GM10248 (cell line): ENCODE measurements around the gene CPA1.

Experiments used
- CTCF ChIA-PET: fragments of 300-600 bp; sonication (Branson Sonifier 250); formaldehyde crosslinking; extraction: SDS; loops from one replicate; lab custom pipeline; 2021; ENCODE audit warnings: antibody characterized with exemption; lab: Yijun Ruan, JAX
- POLR2A ChIA-PET: fragments of 350-650 bp; sonication (Branson Sonifier 250); formaldehyde crosslinking; extraction: SDS; loops from one replicate; lab custom pipeline; 2020; ENCODE audit warnings: antibody characterized with exemption; lab: Yijun Ruan, JAX
- DNase-seq: peaks from one replicate; pipeline ENCODE4 v3.0.0; 2012; ENCODE audit errors: extremely low spot score
- CTCF ChIP-seq: IDR thresholded peaks from 2 replicates; pipeline ENCODE4 v1.5.1; 2012; ENCODE audit warnings: mild to moderate bottlenecking, low read depth; ENCODE audit errors: extremely low read depth, missing control alignments, control extremely low read depth

Gene CPA1

GRCh38 chr7:130379921-130380860, at the start of gene CPA1:
Gene CPA1, plus strand, starts transcription at chr7:130380494. Its CDS starts 27 bp downstream, at chr7:130380521.
- no peak for TF ChIP-seq CTCF
- ChIA-PET POLR2A (no interaction called here), CTCF (interaction anchor here (0.9 to 1.0 kb wide), 2 partner anchors 14 to 20 kb away, joined by 3 read pairs; no protein-coding TSS in a partner anchor)
- DNase-seq, result no peak

- no peak for DNase-seq
- TF ChIP-seq CTCF, result no peak
- POLR2A ChIA-PET, result no interaction called here
- CTCF ChIA-PET, result interaction anchor here (1.4 to 2.0 kb wide), 5 partner anchors 7 to 86 kb away, joined by 3 to 9 read pairs (median 3); partner anchors contain the start of gene CPA5
Measured at GRCh38 chr7:130332259-130333053, 47.8 kb upstream of the CPA1 start.

- POLR2A ChIA-PET, result no interaction called here
- TF ChIP-seq CTCF, result no peak
- DNase-seq, result no peak
- CTCF ChIA-PET, result interaction anchor here (1.6 to 1.8 kb wide), 2 partner anchors 9 to 41 kb away, joined by 3 to 4 read pairs; partner anchors contain the start of gene CPA4
Measured at GRCh38 chr7:130333832-130334231, 46.5 kb upstream of the CPA1 start.

- DNase-seq, result no peak
- no peak for TF ChIP-seq CTCF
- ChIA-PET CTCF (interaction anchor here (1.6 to 1.8 kb wide), 2 partner anchors 9 to 41 kb away, joined by 3 to 4 read pairs; partner anchors contain the start of gene CPA4), POLR2A (no interaction called here)
Measured at GRCh38 chr7:130334274-130334673, 46.0 kb upstream of the CPA1 start.

GRCh38 chr7:130337410-130337971, 42.8 kb upstream of the CPA1 start:
- CTCF ChIA-PET, result interaction anchor here (1.1 kb wide), 1 partner anchor 9 kb away, joined by 3 read pairs; no protein-coding TSS in a partner anchor
- DNase-seq, result no peak
- TF ChIP-seq CTCF, result no peak
- POLR2A ChIA-PET, result no interaction called here

- TF ChIP-seq CTCF, result no peak
- DNase-seq, result no peak
- CTCF ChIA-PET, result interaction anchor here (1.1 to 1.5 kb wide), 2 partner anchors 8 to 149 kb away, joined by 3 to 4 read pairs; no protein-coding TSS in a partner anchor
- POLR2A ChIA-PET, result no interaction called here
Measured at GRCh38 chr7:130338233-130338632, 42.1 kb upstream of the CPA1 start.
